Measurements from ENCODE around the gene CFAP157. TPM values are rescaled to one million over a fixed set of nuclear protein-coding genes. Genes with fewer than 3 reads are reported as not detected.
A peak's percentile ranks its signal among the peaks of the same experiment; 100 is the strongest.

The CFAP157 gene
- total and polyA plus RNA-seq, 2 of the 13 experiments (the other 11 are each of a cell fraction or from before 2014, with no cell fraction given), result 0.07 TPM; not detected in 1

- no peak for TF ChIP-seq FUBP1 (CRISPR knock-in tag; IDR thresholded peaks at IDR 0.05; ENCODE audit: borderline replicate concordance)
- no peak for TF ChIP-seq ZNF382 (CRISPR knock-in tag; IDR thresholded peaks at IDR 0.05; ENCODE audit: borderline replicate concordance)
- 0 out of 2 replicates have a peak, but pooled peaks have one; percentile 30 for TF ChIP-seq THAP11 (CRISPR knock-in tag; IDR thresholded peaks at IDR 0.05)
- TF ChIP-seq HHEX (CRISPR knock-in tag; IDR thresholded peaks at IDR 0.05), result no peak
- no peak for TF ChIP-seq DR1 (CRISPR knock-in tag; IDR thresholded peaks at IDR 0.05)
- TF ChIP-seq ETV5 (CRISPR knock-in tag; IDR thresholded peaks at IDR 0.05; ENCODE audit: borderline replicate concordance), result peak; percentile 62; the same call in 1 of the 2 replicates
- TF ChIP-seq ZNF616 (CRISPR knock-in tag; IDR thresholded peaks at IDR 0.05; ENCODE audit: low read depth), result no peak
- TF ChIP-seq E2F2 (CRISPR knock-in tag; IDR thresholded peaks at IDR 0.05; ENCODE audit: borderline replicate concordance), result no peak
- TF ChIP-seq HIVEP1 (CRISPR knock-in tag; IDR thresholded peaks at IDR 0.05), result peak; percentile 45; the same call in 1 of the 2 replicates
- no peak for TF ChIP-seq MXI1 (IDR thresholded peaks at IDR 0.05; ENCODE audit: borderline replicate concordance, low read depth, low read length)
- TF ChIP-seq BORCS8-MEF2B (CRISPR knock-in tag; IDR thresholded peaks at IDR 0.05), result no peak
- no peak for TF ChIP-seq ELF1 (CRISPR knock-in tag; IDR thresholded peaks at IDR 0.05)
- TF ChIP-seq ELF4 (CRISPR knock-in tag; IDR thresholded peaks at IDR 0.05; ENCODE audit: borderline replicate concordance), result no peak
- no peak for TF ChIP-seq ZNF512 (CRISPR knock-in tag; IDR thresholded peaks at IDR 0.05)
- TF ChIP-seq GABPA (IDR thresholded peaks at IDR 0.05; ENCODE audit: low read depth, low read length), result no peak
- peak; percentile 26; the same call in 1 of the 2 replicates for TF ChIP-seq GABPA (CRISPR knock-in tag; IDR thresholded peaks at IDR 0.05; ENCODE audit: low read depth)
- TF ChIP-seq RERE (CRISPR knock-in tag; IDR thresholded peaks at IDR 0.05; ENCODE audit: low read depth), result no peak
- no peak for TF ChIP-seq HMG20A (CRISPR knock-in tag; IDR thresholded peaks at IDR 0.05; ENCODE audit: borderline replicate concordance)
- no peak for TF ChIP-seq ZNF260 (CRISPR knock-in tag; IDR thresholded peaks at IDR 0.05; ENCODE audit: borderline replicate concordance, low read depth)
- no peak for TF ChIP-seq ATF1 (CRISPR knock-in tag; IDR thresholded peaks at IDR 0.05)
Measured at GRCh38 chr9:127729522-127730256, 22.9 kb downstream of the CFAP157 start (continued).
